ENCODE measurements around the gene PLEKHA8. TPM values are rescaled to one million over a fixed set of nuclear protein-coding genes. Genes with fewer than 3 reads are reported as not detected.

The PLEKHA8 gene
- total and polyA plus RNA-seq, 12 donors, result 2.1 to 14.5 (median 6.3) TPM

- peaks cover 0 to 22% (median 0%) of the 10 kb centered on the region in 3 donors for H3K9me3 ChIP-seq (replicated peaks in 1 of 3)
- no peaks in the 10 kb centered on the region for H3K27me3 ChIP-seq
- peaks cover 0 to 4% of the 10 kb centered on the region in 2 donors for H3K4me1 ChIP-seq (replicated peaks in 1 of 2)
- intact Hi-C loops (cut with DNase I), result no loop called here
- H3K4me3 ChIP-seq, result no peak overlapping the region
- WGBS, 4 donors, result 82 to 87% (median 86%) methylated on average over 4 of the region's 4 CpGs
- no peak for DNase-seq
- H3K27ac ChIP-seq, result no peak overlapping the region
- TF ChIP-seq POLR2A (IDR thresholded peaks at IDR 0.05) (no peak), CTCF (IDR thresholded peaks at IDR 0.05) (no peak)
- no peaks in the 10 kb centered on the region for H3K36me3 ChIP-seq (replicated peaks in 1 of 2)
These were observed 35.1 kb upstream of the PLEKHA8 start for GRCh38 chr7:29993140-29993539.

- intact Hi-C loops (cut with DNase I), result no loop called here
- Histone ChIP-seq H3K4me1 (replicated peaks in 1 of 2) (no peaks in the 10 kb centered on the region), H3K27me3 (no peaks in the 10 kb centered on the region), H3K27ac (no peak overlapping the region), H3K9me3 (replicated peaks in 1 of 3) (peaks cover 0 to 22% (median 0%) of the 10 kb centered on the region in 3 donors), H3K36me3 (replicated peaks in 1 of 2) (no peaks in the 10 kb centered on the region), H3K4me3 (no peak overlapping the region)
- no peak for DNase-seq
- TF ChIP-seq POLR2A (IDR thresholded peaks at IDR 0.05), result no peak
- no peak for TF ChIP-seq CTCF (IDR thresholded peaks at IDR 0.05)
These were observed 32.6 kb upstream of the PLEKHA8 start for GRCh38 chr7:29995652-29996051.

- TF ChIP-seq CTCF (IDR thresholded peaks at IDR 0.05) (no peak), POLR2A (IDR thresholded peaks at IDR 0.05) (no peak)
These were observed 31.9 kb upstream of the PLEKHA8 start for GRCh38 chr7:29996321-29996720.

GRCh38 chr7:29998489-29998888 lies 29.7 kb upstream of the PLEKHA8 start:
- TF ChIP-seq CTCF (IDR thresholded peaks at IDR 0.05), result no peak
- TF ChIP-seq POLR2A (IDR thresholded peaks at IDR 0.05), result no peak
- Histone ChIP-seq H3K9me3 (replicated peaks in 1 of 3) (peaks cover 0 to 13% (median 0%) of the 10 kb centered on the region in 3 donors), H3K4me1 (replicated peaks in 1 of 2) (no peaks in the 10 kb centered on the region), H3K27ac (no peak overlapping the region), H3K36me3 (replicated peaks in 1 of 2) (no peaks in the 10 kb centered on the region), H3K4me3 (no peak overlapping the region), H3K27me3 (no peaks in the 10 kb centered on the region)
- DNase-seq, result no peak
- intact Hi-C loops (cut with DNase I), result no loop called here

More at GRCh38 chr7:29996321-29996720, 31.9 kb upstream of the PLEKHA8 start:
- intact Hi-C loops (cut with DNase I), result no loop called here
- Histone ChIP-seq H3K9me3 (replicated peaks in 1 of 3) (peaks cover 0 to 22% (median 0%) of the 10 kb centered on the region in 3 donors), H3K4me1 (replicated peaks in 1 of 2) (no peaks in the 10 kb centered on the region), H3K4me3 (no peak overlapping the region), H3K27me3 (no peaks in the 10 kb centered on the region), H3K27ac (no peak overlapping the region), H3K36me3 (replicated peaks in 1 of 2) (no peaks in the 10 kb centered on the region)
- no peak for DNase-seq

All from adrenal gland (tissue), 12 donors.